Colonic mucosa (tissue), 4 donors: ENCODE measurements around the gene MYO1G. TPM values are rescaled to one million over a fixed set of nuclear protein-coding genes. Genes with fewer than 3 reads are reported as not detected.

Experiments
- DNase-seq: peaks from one replicate; pipeline ENCODE4 v3.0.0-alpha.2; 2020
- H3K27ac ChIP-seq: fragments of 200-600 bp; one replicate; pipeline ENCODE4 v1.8.0; 2021
- H3K27me3 ChIP-seq: fragments of 200-600 bp; one replicate; pipeline ENCODE4 v1.8.0; 2021
- H3K36me3 ChIP-seq: fragments of 200-600 bp; one replicate; pipeline ENCODE4 v1.8.0; 2021
- H3K4me1 ChIP-seq: fragments of 200-600 bp; one replicate; pipeline ENCODE4 v1.8.0; 2021; ENCODE audit warnings: mild to moderate bottlenecking
- H3K4me3 ChIP-seq: fragments of 200-600 bp; one replicate; pipeline ENCODE4 v1.8.0; 2021
- H3K9ac ChIP-seq, 2 donors: one replicate each; pipeline ENCODE4 v1.7.0; 2013; ENCODE audit warnings: control low read depth in 2 of 2, low read depth in 2 of 2, low read length in 2 of 2
- H3K9me3 ChIP-seq: fragments of 200-600 bp; one replicate; pipeline ENCODE4 v1.8.0; 2021
- CTCF ChIP-seq: fragments of 200-600 bp; IDR thresholded peaks from one replicate; pipeline ENCODE4 v1.8.0; 2022; ENCODE audit warnings: antibody characterized with exemption, mild to moderate bottlenecking
- intact Hi-C: fragments of 100-400 bp; cut with DNase I; formaldehyde crosslinking; loops from one replicate; pipeline ENCODE4 v1.14.1; 2022
- total RNA-seq, 2 donors: library from RNA; stranded (reverse); fragmentation: NEBNext Ultra II Directional in 1 of 2; extraction: Animal tissue kit (Norgen Biotek cat#: 25700) in 1 of 2; gene quantifications; one replicate each; pipeline ENCODE4 v1.2.1, GENCODE V29; 2021
- donor health status: healthy.
- donor health status: DM: no; HTN: no; CAD: no.
- donor health status: DM: no; HTN: no; CAD: no.

Gene MYO1G
- total RNA-seq, 2 donors from 2014 or later, result 2.1 to 3.6 TPM

- Histone ChIP-seq H3K27me3 (no peaks in the 10 kb centered on the region), H3K4me3 (no peak overlapping the region)
- intact Hi-C loops, result no loop called here
These were observed 9.9 kb upstream of the MYO1G start for GRCh38 chr7:44988701-44989100.

GRCh38 chr7:44987996-44988395 lies 9.2 kb upstream of the MYO1G start:
- intact Hi-C loops, result no loop called here
- Histone ChIP-seq H3K9me3 (no peaks in the 10 kb centered on the region), H3K36me3 (no peaks in the 10 kb centered on the region), H3K4me1 (no peaks in the 10 kb centered on the region), H3K27ac (no peak overlapping the region), H3K4me3 (no peak overlapping the region), H3K27me3 (no peaks in the 10 kb centered on the region), H3K9ac (no peak overlapping the region)
- no peak for TF ChIP-seq CTCF
- DNase-seq, result no peak

More at GRCh38 chr7:44988701-44989100, 9.9 kb upstream of the MYO1G start:
- no peak for DNase-seq
- H3K36me3 ChIP-seq, result no peaks in the 10 kb centered on the region
- H3K27ac ChIP-seq, result no peak overlapping the region
- no peak overlapping the region for H3K9ac ChIP-seq
- H3K4me1 ChIP-seq, result no peaks in the 10 kb centered on the region
- no peaks in the 10 kb centered on the region for H3K9me3 ChIP-seq
- TF ChIP-seq CTCF, result no peak

GRCh38 chr7:44987457-44987856 lies 8.6 kb upstream of the MYO1G start:
- TF ChIP-seq CTCF, result no peak
- peak overlapping the region; percentile 90 for H3K27ac ChIP-seq
- H3K36me3 ChIP-seq, result no peaks in the 10 kb centered on the region
- peak overlapping the region in 1 of 2 donors; percentile 51 for H3K9ac ChIP-seq
- intact Hi-C loops, result no loop called here
- H3K4me3 ChIP-seq, result peak overlapping the region; percentile 54
- no peaks in the 10 kb centered on the region for H3K9me3 ChIP-seq
- no peak for DNase-seq
- no peaks in the 10 kb centered on the region for H3K27me3 ChIP-seq
- H3K4me1 ChIP-seq, result no peaks in the 10 kb centered on the region

GRCh38 chr7:44986218-44987053 lies 7.6 kb upstream of the MYO1G start:
- H3K9ac ChIP-seq, result peak overlapping the region; percentile 77 to 89
- H3K4me3 ChIP-seq, result peak overlapping the region; percentile 54
- intact Hi-C loops, result no loop called here
- no peaks in the 10 kb centered on the region for H3K4me1 ChIP-seq
- TF ChIP-seq CTCF, result no peak
- H3K9me3 ChIP-seq, result no peaks in the 10 kb centered on the region
- H3K27me3 ChIP-seq, result no peaks in the 10 kb centered on the region
- DNase-seq, result peak; percentile 95
- peak overlapping the region; percentile 90 for H3K27ac ChIP-seq
- no peaks in the 10 kb centered on the region for H3K36me3 ChIP-seq

DNA sequence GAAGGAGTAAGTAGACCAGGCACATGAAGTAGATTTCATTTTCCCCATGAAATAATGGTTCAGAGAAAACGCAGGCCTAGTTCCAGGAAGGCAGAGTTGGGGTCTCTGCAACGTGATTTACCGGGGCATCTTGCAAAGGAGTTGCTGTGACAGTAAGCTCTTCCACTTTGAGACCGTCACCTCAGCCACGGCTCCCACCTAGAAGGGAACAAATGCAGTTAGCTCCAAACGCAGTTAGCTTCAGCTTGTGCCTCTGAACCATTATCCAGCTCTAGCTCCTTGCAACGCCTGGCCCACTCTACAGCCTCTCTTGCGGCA lies 7.0 kb upstream of the MYO1G start:
- H3K36me3 ChIP-seq, result no peaks in the 10 kb centered on the region
- DNase-seq, result no peak
- no peaks in the 10 kb centered on the region for H3K27me3 ChIP-seq
- peak overlapping the region; percentile 54 for H3K4me3 ChIP-seq
- peak overlapping the region; percentile 90 for H3K27ac ChIP-seq
- TF ChIP-seq CTCF, result no peak
- peak overlapping the region; percentile 77 to 89 for H3K9ac ChIP-seq
- intact Hi-C loops, result no loop called here
- no peaks in the 10 kb centered on the region for H3K9me3 ChIP-seq
- H3K4me1 ChIP-seq, result no peaks in the 10 kb centered on the region
